ENCODE results near the gene ITGAD.

Gene ITGAD

DNA sequence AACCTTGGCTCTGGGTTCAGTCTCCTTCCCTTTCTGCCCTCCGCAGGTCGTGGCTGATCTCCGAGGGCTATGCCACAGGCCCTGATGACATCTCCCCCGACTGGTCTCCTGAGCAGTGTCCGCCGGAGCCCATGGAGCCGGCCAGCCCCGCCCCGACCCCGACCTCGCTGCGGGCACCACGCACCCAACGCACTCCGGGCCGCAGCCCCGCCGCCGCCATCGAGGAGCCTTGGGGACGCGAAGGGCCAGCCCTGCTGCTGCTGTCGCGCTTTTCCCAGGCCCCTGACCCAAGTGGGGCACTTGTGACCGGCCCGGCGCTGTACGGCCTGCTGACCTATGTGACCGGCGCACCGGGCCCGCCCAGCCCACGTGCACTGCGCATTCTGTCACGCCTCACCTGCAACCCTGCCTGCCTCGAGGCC is 71.2 kb downstream of the ITGAD start:
- no peak overlapping the region for H3K4me2 ChIP-seq (ENCODE audit: low read depth, low read length)
- H3K27ac ChIP-seq (ENCODE audit: low read length) = no peak overlapping the region
- H3F3A ChIP-seq (ENCODE audit: insufficient read depth, low read length) = peaks cover 9% of the 10 kb centered on the region

DNA sequence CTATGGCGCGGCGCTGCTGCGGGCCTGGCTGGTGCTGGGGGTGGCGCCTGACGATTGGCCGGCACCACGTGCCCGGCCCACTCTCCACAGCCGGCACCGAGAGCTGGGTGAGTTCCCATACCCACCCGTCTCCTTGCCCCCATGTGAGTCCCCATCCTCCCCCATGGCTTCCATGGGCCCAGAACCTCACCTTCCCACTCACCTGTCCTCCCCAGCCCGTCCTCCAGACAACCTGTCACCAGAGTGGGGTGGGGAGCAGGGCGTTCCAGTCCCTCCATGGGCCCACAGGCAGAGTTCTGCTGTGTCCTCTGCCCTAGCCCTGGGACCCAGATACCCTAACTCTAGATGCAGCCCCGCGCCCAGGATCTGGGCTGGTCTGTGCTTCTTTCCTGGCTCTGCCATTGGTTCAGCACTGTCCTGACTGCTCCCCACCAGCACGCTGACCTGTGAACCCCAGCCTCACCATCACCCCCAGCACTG is 71.7 kb downstream of the ITGAD start:
- Histone ChIP-seq H2AFZ (ENCODE audit: low read length) (no peak overlapping the region), H3K4me1 (ENCODE audit: low read length) (peaks cover 5% of the 10 kb centered on the region), H3K27ac (ENCODE audit: low read length) (no peak overlapping the region), H3F3A (ENCODE audit: insufficient read depth, low read length) (peaks cover 8% of the 10 kb centered on the region), H3K4me2 (ENCODE audit: low read depth, low read length) (no peak overlapping the region), H3K79me2 (ENCODE audit: low read length) (peaks cover 13% of the 10 kb centered on the region), H4K20me1 (ENCODE audit: insufficient read depth, low read length) (no peaks in the 10 kb centered on the region), H3K4me3 (ENCODE audit: low read length) (no peak overlapping the region), H3K9ac (ENCODE audit: low read length) (no peak overlapping the region), H3K27me3 (replicated peaks; ENCODE audit: insufficient read depth, low read length) (no peaks in the 10 kb centered on the region), H3K9me3 (replicated peaks; ENCODE audit: insufficient read depth, low read length) (no peaks in the 10 kb centered on the region), H3K9me2 (replicated peaks; ENCODE audit: insufficient read depth, low read length) (no peaks in the 10 kb centered on the region), H3K36me3 (replicated peaks; ENCODE audit: insufficient read depth, low read length) (no peaks in the 10 kb centered on the region)
- DNase-seq = no peak
- no peak for TF ChIP-seq EZH2 (optimal IDR thresholded peaks at IDR 0.05; ENCODE audit: low read depth, low read length)
- no peak for TF ChIP-seq CTCF (IDR thresholded peaks at IDR 0.05; ENCODE audit: low read length)
- TF ChIP-seq EZH2phosphoT487 (IDR thresholded peaks at IDR 0.05; ENCODE audit: low read length) = no peak

More for the DNA sequence above, 71.2 kb downstream of the ITGAD start:
- no peaks in the 10 kb centered on the region for H3K27me3 ChIP-seq (replicated peaks; ENCODE audit: insufficient read depth, low read length)
- H3K4me1 ChIP-seq (ENCODE audit: low read length) = peaks cover 5% of the 10 kb centered on the region
- peaks cover 13% of the 10 kb centered on the region for H3K79me2 ChIP-seq (ENCODE audit: low read length)
- H3K36me3 ChIP-seq (replicated peaks; ENCODE audit: insufficient read depth, low read length) = no peaks in the 10 kb centered on the region
- TF ChIP-seq EZH2 (optimal IDR thresholded peaks at IDR 0.05; ENCODE audit: low read depth, low read length) (no peak), EZH2phosphoT487 (IDR thresholded peaks at IDR 0.05; ENCODE audit: low read length) (no peak), CTCF (IDR thresholded peaks at IDR 0.05; ENCODE audit: low read length) (no peak)
- H3K4me3 ChIP-seq (ENCODE audit: low read length) = no peak overlapping the region
- no peak overlapping the region for H3K9ac ChIP-seq (ENCODE audit: low read length)
- no peaks in the 10 kb centered on the region for H3K9me3 ChIP-seq (replicated peaks; ENCODE audit: insufficient read depth, low read length)
- DNase-seq = no peak
- H2AFZ ChIP-seq (ENCODE audit: low read length) = no peak overlapping the region
- H4K20me1 ChIP-seq (ENCODE audit: insufficient read depth, low read length) = no peaks in the 10 kb centered on the region
- H3K9me2 ChIP-seq (replicated peaks; ENCODE audit: insufficient read depth, low read length) = no peaks in the 10 kb centered on the region

DNA sequence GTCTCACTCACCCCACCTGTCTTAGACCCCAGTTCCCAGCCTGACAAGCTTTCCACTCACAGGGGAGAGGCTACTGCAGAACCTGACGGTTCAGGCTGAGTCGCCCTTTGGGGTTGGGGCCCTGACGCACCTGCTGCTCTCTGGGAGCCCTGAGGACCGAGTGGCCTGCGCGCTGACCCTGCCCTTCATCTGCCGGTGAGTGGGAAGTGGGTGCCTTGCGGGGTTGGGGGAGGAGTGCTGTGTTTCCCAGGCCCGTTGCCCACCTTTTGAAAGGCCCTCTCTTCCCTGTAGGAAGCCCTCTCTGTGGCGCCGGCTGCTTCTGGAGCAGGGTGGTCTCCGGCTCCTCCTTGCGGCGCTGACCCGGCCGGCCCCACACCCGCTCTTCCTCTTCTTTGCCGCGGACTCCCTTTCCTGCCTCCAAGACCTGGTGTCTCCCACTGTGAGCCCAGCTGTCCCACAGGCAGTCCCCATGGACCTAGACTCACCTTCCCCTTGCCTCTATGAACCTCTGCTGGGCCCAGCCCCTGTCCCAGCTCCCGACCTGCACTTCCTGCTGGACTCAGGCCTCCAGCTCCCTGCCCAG is 72.7 kb downstream of the ITGAD start:
- no peak for DNase-seq
- H3F3A ChIP-seq (ENCODE audit: insufficient read depth, low read length) = no peaks in the 10 kb centered on the region
- no peaks in the 10 kb centered on the region for H3K27me3 ChIP-seq (replicated peaks; ENCODE audit: insufficient read depth, low read length)
- H3K4me3 ChIP-seq (ENCODE audit: low read length) = no peak overlapping the region
- peaks cover 4% of the 10 kb centered on the region; the same call in 1 of the 2 replicates for H3K79me2 ChIP-seq (ENCODE audit: low read length)
- H3K4me2 ChIP-seq (ENCODE audit: low read depth, low read length) = no peak overlapping the region
- H3K36me3 ChIP-seq (replicated peaks; ENCODE audit: insufficient read depth, low read length) = no peaks in the 10 kb centered on the region
- TF ChIP-seq EZH2phosphoT487 (IDR thresholded peaks at IDR 0.05; ENCODE audit: low read length) = no peak
- no peaks in the 10 kb centered on the region for H3K9me2 ChIP-seq (replicated peaks; ENCODE audit: insufficient read depth, low read length)
- H3K4me1 ChIP-seq (ENCODE audit: low read length) = no peaks in the 10 kb centered on the region
- no peak overlapping the region for H3K27ac ChIP-seq (ENCODE audit: low read length)
- H3K9ac ChIP-seq (ENCODE audit: low read length) = no peak overlapping the region
- H3K9me3 ChIP-seq (replicated peaks; ENCODE audit: insufficient read depth, low read length) = no peaks in the 10 kb centered on the region
- no peaks in the 10 kb centered on the region for H4K20me1 ChIP-seq (ENCODE audit: insufficient read depth, low read length)
- no peak overlapping the region for H2AFZ ChIP-seq (ENCODE audit: low read length)

- no peak for DNase-seq
- Histone ChIP-seq H3K79me2 (ENCODE audit: low read length) (no peaks in the 10 kb centered on the region), H3K9me2 (replicated peaks; ENCODE audit: insufficient read depth, low read length) (no peaks in the 10 kb centered on the region), H3K4me1 (ENCODE audit: low read length) (no peaks in the 10 kb centered on the region), H3K27ac (ENCODE audit: low read length) (no peak overlapping the region), H3F3A (ENCODE audit: insufficient read depth, low read length) (no peaks in the 10 kb centered on the region), H3K4me3 (ENCODE audit: low read length) (no peak overlapping the region), H3K9me3 (replicated peaks; ENCODE audit: insufficient read depth, low read length) (no peaks in the 10 kb centered on the region), H2AFZ (ENCODE audit: low read length) (no peak overlapping the region), H3K4me2 (ENCODE audit: low read depth, low read length) (no peak overlapping the region), H3K9ac (ENCODE audit: low read length) (no peak overlapping the region), H4K20me1 (ENCODE audit: insufficient read depth, low read length) (no peaks in the 10 kb centered on the region), H3K27me3 (replicated peaks; ENCODE audit: insufficient read depth, low read length) (no peaks in the 10 kb centered on the region), H3K36me3 (replicated peaks; ENCODE audit: insufficient read depth, low read length) (no peaks in the 10 kb centered on the region)
- TF ChIP-seq CTCF (IDR thresholded peaks at IDR 0.05; ENCODE audit: low read length) (no peak), EZH2 (optimal IDR thresholded peaks at IDR 0.05; ENCODE audit: low read depth, low read length) (no peak), EZH2phosphoT487 (IDR thresholded peaks at IDR 0.05; ENCODE audit: low read length) (no peak)
These were observed 73.3 kb downstream of the ITGAD start for GRCh38 chr16:31466381-31466841.
